AG10803 (cell line): ENCODE data around the gene SLC30A3.

Source experiments
- DNase-seq: peaks from one replicate; pipeline ENCODE4 v3.0.0; 2010; ENCODE audit warnings: low read depth
- H3K4me3 ChIP-seq: 2 replicates; pipeline ENCODE4 v1.5.1; 2011; ENCODE audit warnings: mild to moderate bottlenecking, low read length, control low read depth
- TF ChIP-seq, protein P1 (sequence below): conservative IDR thresholded peaks from 2 replicates; pipeline ENCODE4 v1.5.1; 2011; ENCODE audit warnings: mild to moderate bottlenecking, low read length, control low read depth, inconsistent platforms

The SLC30A3 gene

DNA sequence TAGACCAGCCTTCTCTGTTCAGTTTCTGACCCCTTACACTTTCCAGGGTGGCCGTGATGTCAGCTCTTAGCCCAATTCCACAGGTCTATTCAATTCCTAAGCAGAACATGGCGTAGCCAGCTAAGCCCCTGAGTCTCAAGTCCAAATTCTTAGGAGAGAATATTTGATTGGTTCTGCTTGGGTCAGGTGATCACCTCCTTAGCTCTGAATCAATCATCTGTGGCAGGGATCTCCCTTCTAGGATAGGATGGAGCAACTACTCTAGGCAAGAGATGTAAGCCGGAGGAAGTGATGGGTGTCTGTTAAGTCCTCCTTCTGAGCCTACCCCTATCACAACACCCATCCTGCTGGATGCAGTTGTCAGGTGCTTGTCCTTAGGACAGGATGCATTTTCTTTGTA, 34.3 kb upstream of the SLC30A3 start:
- no peak overlapping the region for H3K4me3 ChIP-seq
- TF ChIP-seq, protein P1, sequence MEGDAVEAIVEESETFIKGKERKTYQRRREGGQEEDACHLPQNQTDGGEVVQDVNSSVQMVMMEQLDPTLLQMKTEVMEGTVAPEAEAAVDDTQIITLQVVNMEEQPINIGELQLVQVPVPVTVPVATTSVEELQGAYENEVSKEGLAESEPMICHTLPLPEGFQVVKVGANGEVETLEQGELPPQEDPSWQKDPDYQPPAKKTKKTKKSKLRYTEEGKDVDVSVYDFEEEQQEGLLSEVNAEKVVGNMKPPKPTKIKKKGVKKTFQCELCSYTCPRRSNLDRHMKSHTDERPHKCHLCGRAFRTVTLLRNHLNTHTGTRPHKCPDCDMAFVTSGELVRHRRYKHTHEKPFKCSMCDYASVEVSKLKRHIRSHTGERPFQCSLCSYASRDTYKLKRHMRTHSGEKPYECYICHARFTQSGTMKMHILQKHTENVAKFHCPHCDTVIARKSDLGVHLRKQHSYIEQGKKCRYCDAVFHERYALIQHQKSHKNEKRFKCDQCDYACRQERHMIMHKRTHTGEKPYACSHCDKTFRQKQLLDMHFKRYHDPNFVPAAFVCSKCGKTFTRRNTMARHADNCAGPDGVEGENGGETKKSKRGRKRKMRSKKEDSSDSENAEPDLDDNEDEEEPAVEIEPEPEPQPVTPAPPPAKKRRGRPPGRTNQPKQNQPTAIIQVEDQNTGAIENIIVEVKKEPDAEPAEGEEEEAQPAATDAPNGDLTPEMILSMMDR = no peak
- no peak for DNase-seq

DNA sequence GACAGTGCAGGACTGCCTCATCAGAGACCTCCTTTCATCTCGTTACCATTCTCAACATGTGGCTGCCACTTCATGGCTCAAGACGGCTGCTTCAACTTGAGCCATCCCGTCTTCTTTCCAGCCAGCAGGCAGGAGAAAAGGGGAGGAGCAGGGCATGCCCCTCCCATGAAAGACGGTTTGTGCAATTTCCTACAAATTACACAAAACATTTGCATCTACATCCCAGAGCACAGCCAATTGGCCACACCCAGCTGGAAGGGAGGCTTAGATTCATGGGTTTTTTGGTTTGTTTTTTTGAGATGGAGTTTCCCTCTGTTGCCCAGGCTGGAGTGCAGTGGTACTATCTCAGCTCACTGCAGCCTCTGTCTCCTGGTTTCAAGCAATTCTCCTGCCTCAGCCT, 33.6 kb upstream of the SLC30A3 start:
- no peak overlapping the region for H3K4me3 ChIP-seq
- peak; percentile 39 for DNase-seq
- TF ChIP-seq, protein P1 = no peak

DNA sequence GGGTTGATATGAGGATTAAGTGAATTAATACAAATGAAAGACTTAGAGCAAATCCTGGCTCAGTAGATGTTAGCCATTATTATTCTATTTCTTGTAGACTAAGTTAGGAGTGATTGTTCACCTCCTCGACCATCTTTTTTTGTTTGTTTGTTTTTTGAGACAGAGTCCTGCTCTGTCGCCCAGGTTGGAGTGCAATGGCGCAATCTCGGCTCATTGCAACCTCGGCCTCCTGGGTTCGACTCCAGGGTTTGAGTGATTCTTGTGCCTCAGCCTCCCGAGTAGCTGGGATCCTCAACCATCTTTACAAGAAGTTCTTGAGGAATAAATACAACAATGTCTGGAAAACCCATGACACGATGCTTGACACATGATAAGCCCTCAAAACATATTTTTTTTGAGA, 32.1 kb upstream of the SLC30A3 start:
- no peak for DNase-seq
- no peak overlapping the region for H3K4me3 ChIP-seq
- TF ChIP-seq, protein P1 = no peak

DNA sequence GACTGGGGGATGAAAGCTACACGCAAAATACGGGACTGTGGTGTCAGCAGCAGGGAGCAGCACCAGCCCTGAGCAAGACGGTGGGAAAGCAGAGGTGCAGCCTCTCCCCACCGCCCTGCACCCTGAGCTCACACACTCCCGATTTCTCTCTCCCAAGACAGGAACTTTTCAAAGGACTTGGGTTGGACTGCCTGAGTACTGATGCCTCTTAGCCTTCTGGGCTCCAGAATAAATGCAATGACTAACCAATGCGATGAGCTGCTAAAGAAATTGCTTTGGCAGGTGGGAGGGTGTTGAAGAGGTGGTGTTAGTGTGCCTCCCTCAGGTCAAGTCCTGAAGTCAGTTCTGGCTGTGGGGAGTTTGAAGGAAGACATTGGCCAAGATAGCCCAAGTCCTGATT, 29.0 kb upstream of the SLC30A3 start:
- DNase-seq = no peak
- TF ChIP-seq, protein P1 = no peak
- no peak overlapping the region for H3K4me3 ChIP-seq

DNA sequence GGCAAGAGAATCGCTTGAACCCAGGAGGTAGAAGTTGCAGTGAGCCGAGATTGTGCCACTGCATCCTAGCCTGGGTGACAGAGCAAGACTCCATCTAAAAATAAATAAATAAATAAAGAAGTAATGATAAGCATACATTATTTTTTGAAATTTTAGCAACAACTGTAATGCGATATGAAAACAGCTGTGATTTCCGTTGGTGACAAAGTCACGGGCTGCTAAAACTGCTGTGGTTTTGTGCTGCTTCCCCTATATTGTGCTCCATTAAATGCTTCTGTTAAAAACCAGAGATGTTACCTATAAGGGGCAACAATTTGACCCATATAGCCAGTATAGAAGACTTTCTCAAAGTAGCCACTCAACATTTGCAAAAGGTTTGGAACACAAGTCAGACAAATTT, 27.7 kb upstream of the SLC30A3 start:
- TF ChIP-seq, protein P1 = no peak
- no peak overlapping the region for H3K4me3 ChIP-seq
- no peak for DNase-seq

DNA sequence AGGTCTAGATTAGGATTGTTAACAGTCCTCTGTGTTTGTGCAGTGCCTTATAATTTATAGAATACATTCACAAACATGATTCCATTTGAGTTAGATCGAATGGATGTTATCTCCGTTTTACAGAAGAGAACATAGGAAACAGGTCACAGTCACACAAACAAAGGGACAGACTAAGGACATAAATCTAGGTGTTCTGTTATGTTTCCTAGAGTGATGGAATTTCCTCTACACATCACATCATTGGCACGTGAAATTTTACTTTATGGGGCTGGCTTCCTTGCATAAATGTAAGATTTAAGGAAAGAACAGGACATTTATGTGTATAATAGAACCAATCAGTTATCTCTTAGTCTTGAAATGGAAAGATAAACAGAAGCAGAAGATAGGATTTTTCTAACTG, 25.8 kb upstream of the SLC30A3 start:
- TF ChIP-seq, protein P1 = no peak
- H3K4me3 ChIP-seq = no peak overlapping the region
- DNase-seq = no peak

DNA sequence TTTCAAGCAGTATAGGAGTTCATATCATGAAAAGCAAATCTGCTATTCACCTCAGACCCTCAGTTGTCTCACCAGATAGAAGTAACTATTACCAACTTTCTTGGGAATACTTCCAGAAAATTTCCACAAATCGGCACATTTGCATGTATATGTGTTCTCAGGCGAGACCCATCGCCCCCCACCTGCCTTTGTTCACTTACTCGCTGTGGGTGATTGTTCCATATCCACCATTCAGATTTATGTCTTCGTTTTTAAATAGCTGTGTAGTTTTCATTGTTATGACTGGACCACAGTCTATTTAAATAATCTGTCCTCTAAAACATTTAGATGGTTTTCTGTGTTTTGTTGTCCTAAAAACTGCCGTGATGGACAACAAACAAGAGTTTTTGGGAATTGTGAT, 22.6 kb upstream of the SLC30A3 start:
- no peak for DNase-seq
- no peak overlapping the region for H3K4me3 ChIP-seq
- TF ChIP-seq, protein P1 = no peak
